HepG2 (cell line): Measurements from ENCODE around the gene PRDX5. TPM values are rescaled to one million over a fixed set of nuclear protein-coding genes. Genes with fewer than 3 reads are reported as not detected.

ENCODE experiments used
- AGO2 ChIP-seq: fragments of 200-400 bp; formaldehyde crosslinking; optimal IDR thresholded peaks from 2 replicates; pipeline ENCODE3; 2017; ENCODE audit warnings: mild to moderate bottlenecking, low read depth, low read length, moderate library complexity
- AHR ChIP-seq: IDR thresholded peaks from 2 replicates; pipeline ENCODE4 v1.6.1; 2018; ENCODE audit warnings: missing genetic modification reagents, missing compliant biosample characterization
- AKAP8 ChIP-seq: sonication (generic); formaldehyde crosslinking; IDR thresholded peaks from 2 replicates; pipeline ENCODE4 v1.5.1; 2020; ENCODE audit warnings: mild to moderate bottlenecking, missing genetic modification reagents
- E2F2 ChIP-seq: sonication (generic); formaldehyde crosslinking; IDR thresholded peaks from 2 replicates; pipeline ENCODE4 v1.4.0; 2020; ENCODE audit warnings: missing genetic modification reagents, borderline replicate concordance
- HNRNPK ChIP-seq: fragments of 200-400 bp; formaldehyde crosslinking; IDR thresholded peaks from 2 replicates; pipeline ENCODE4 v1.6.1; 2018; ENCODE audit warnings: low read length, low read depth, moderate library complexity, mild to moderate bottlenecking; ENCODE audit not compliant: poor library complexity, severe bottlenecking
- HOXA5 ChIP-seq: sonication (generic); formaldehyde crosslinking; IDR thresholded peaks from 2 replicates; pipeline ENCODE4 v1.4.0; 2020; ENCODE audit warnings: missing genetic modification reagents
- JUN ChIP-seq: sonication (generic); formaldehyde crosslinking; IDR thresholded peaks from 2 replicates; pipeline ENCODE4 v1.4.0; 2020; ENCODE audit warnings: mild to moderate bottlenecking, missing genetic modification reagents
- NFRKB ChIP-seq: fragments of 450-650 bp; IDR thresholded peaks from 2 replicates; pipeline ENCODE4 v1.6.1; 2017
- PATZ1 ChIP-seq: sonication (generic); formaldehyde crosslinking; IDR thresholded peaks from 2 replicates; pipeline ENCODE4 v1.4.0; 2020; ENCODE audit warnings: missing genetic modification reagents
- PAX8 ChIP-seq: sonication (generic); formaldehyde crosslinking; IDR thresholded peaks from 2 replicates; pipeline ENCODE4 v1.8.0; 2022; ENCODE audit warnings: mild to moderate bottlenecking, missing genetic modification reagents, borderline replicate concordance
- POGK ChIP-seq: sonication (generic); formaldehyde crosslinking; conservative IDR thresholded peaks from 2 replicates; pipeline ENCODE4 v1.8.0; 2022; ENCODE audit warnings: mild to moderate bottlenecking, moderate library complexity, missing genetic modification reagents
- RAD21 ChIP-seq: fragments of 450-650 bp; formaldehyde crosslinking; IDR thresholded peaks from 2 replicates; pipeline ENCODE4 v1.5.0; 2020; ENCODE audit warnings: mild to moderate bottlenecking
- SIN3A ChIP-seq: IDR thresholded peaks from 2 replicates; pipeline ENCODE4 v1.6.1; 2011; ENCODE audit warnings: low read depth, mild to moderate bottlenecking, control low read depth, low read length, borderline replicate concordance
- STAG1 ChIP-seq: sonication (generic); formaldehyde crosslinking; IDR thresholded peaks from 2 replicates; pipeline ENCODE4 v1.4.0; 2020; ENCODE audit warnings: missing genetic modification reagents
- TEAD2 ChIP-seq: sonication (generic); formaldehyde crosslinking; IDR thresholded peaks from 2 replicates; pipeline ENCODE4 v1.9.0; 2021; ENCODE audit warnings: missing genetic modification reagents
- ZNF121 ChIP-seq: sonication (generic); formaldehyde crosslinking; IDR thresholded peaks from 2 replicates; pipeline ENCODE4 v1.5.0; 2020; ENCODE audit warnings: mild to moderate bottlenecking, missing genetic modification reagents
- ZNF3 ChIP-seq: IDR thresholded peaks from 2 replicates; pipeline ENCODE4 v1.7.0; 2017; ENCODE audit warnings: inconsistent platforms
- ZNF570 ChIP-seq: sonication (generic); formaldehyde crosslinking; IDR thresholded peaks from 2 replicates; pipeline ENCODE4 v1.4.0; 2020; ENCODE audit warnings: mild to moderate bottlenecking, missing genetic modification reagents, borderline replicate concordance
- ZNF749 ChIP-seq: sonication (generic); formaldehyde crosslinking; IDR thresholded peaks from 2 replicates; pipeline ENCODE4 v1.8.0; 2022; ENCODE audit warnings: mild to moderate bottlenecking, missing genetic modification reagents, moderate library complexity, borderline replicate concordance
- polyA plus RNA-seq, 8 experiments: library from polyadenylated mRNA; depleted of rRNA in 3 of 8; stranded (reverse) in 7 of 8; unstranded in 1 of 8; fragments of >200 nt; fragmentation: Illumina TruSeq in 4 of 8; extraction: Trizol in 4 of 8; gene quantifications; 2 replicates each; pipeline versions ENCODE4 v1.2.1 to v1.2.3, GENCODE V29; 2011 to 2016; ENCODE audit warnings: low read depth in 4 of 8, missing spikeins in 1 of 8, mixed read lengths in 1 of 8; ENCODE audit not compliant: insufficient read depth in 1 of 8
- total RNA-seq, 5 experiments: library from RNA; depleted of rRNA; stranded (reverse); fragments of >200 nt; fragmentation: Illumina TruSeq; extraction: Trizol; gene quantifications; 2 replicates each; pipeline ENCODE4 v1.2.3, GENCODE V29; 2016; ENCODE audit warnings: low read depth in 1 of 5
- TF ChIP-seq, protein P1 (sequence below): sonication (generic); formaldehyde crosslinking; IDR thresholded peaks from 2 replicates; pipeline ENCODE4 v1.8.1; 2023; ENCODE audit warnings: mild to moderate bottlenecking, missing genetic modification reagents
- TF ChIP-seq, protein P2 (sequence below): sonication (generic); formaldehyde crosslinking; IDR thresholded peaks from 2 replicates; pipeline ENCODE4 v1.5.0; 2020; ENCODE audit warnings: mild to moderate bottlenecking, missing genetic modification reagents, moderate library complexity

The PRDX5 gene
- total and polyA plus RNA-seq, 2 of the 13 experiments (the other 11 are each of a cell fraction or from before 2014, with no cell fraction given), result 215 to 311 TPM

DNA sequence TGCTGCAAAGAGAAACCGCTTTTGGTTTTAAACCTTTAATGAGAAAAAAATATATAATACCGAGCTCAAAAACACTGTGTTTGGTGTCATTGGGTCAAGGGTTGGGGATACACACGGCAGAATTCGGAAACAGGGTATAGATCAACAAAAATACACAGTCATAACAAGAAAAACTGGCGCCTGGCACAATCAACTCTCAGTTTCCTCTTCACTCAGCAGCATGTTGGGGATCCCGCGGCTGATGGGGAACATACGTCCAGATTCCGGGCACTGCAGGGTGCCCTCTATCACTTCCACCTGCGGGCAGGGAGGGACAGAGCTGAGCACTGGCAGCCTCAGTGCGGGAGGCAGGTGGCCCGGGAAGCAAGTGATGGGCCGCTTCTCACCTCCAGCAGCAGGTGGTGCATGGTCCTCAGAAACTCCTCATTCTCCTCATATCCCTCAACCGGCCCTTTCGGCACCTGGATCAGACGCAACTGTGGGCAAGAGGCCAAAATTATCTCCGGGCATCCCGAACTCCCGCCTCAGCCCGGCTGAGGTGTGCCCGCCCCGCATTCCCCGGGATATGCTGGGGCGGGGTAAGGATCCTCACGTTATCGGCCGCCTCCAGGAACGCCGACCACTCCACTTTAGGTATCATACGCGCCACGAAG lies 1.1 kb upstream of the PRDX5 start (continued):
- TF ChIP-seq, protein P1, sequence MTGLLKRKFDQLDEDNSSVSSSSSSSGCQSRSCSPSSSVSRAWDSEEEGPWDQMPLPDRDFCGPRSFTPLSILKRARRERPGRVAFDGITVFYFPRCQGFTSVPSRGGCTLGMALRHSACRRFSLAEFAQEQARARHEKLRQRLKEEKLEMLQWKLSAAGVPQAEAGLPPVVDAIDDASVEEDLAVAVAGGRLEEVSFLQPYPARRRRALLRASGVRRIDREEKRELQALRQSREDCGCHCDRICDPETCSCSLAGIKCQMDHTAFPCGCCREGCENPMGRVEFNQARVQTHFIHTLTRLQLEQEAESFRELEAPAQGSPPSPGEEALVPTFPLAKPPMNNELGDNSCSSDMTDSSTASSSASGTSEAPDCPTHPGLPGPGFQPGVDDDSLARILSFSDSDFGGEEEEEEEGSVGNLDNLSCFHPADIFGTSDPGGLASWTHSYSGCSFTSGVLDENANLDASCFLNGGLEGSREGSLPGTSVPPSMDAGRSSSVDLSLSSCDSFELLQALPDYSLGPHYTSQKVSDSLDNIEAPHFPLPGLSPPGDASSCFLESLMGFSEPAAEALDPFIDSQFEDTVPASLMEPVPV, result 0 out of 2 replicates have a peak, but pooled peaks have one; percentile 2
- no peak for TF ChIP-seq ZNF749 (CRISPR knock-in tag)
- peak; percentile 13; the same call in 1 of the 2 replicates for TF ChIP-seq STAG1 (CRISPR knock-in tag)
- TF ChIP-seq AHR, result no peak
- TF ChIP-seq ZNF3 (CRISPR knock-in tag), result 0 out of 2 replicates have a peak, but pooled peaks have one; percentile 18
- TF ChIP-seq NFRKB, result no peak
- no peak for TF ChIP-seq SIN3A
- TF ChIP-seq TEAD2 (CRISPR knock-in tag), result 0 out of 2 replicates have a peak, but pooled peaks have one; percentile 10
- TF ChIP-seq E2F2 (CRISPR knock-in tag), result peak; percentile 84; the same call in 1 of the 2 replicates
- peak; percentile 96 for TF ChIP-seq AGO2
- TF ChIP-seq POGK (CRISPR knock-in tag), result 0 out of 2 replicates have a peak, but pooled peaks have one; percentile 10
- peak; percentile 85 for TF ChIP-seq AKAP8 (CRISPR knock-in tag)
- TF ChIP-seq, protein P2, sequence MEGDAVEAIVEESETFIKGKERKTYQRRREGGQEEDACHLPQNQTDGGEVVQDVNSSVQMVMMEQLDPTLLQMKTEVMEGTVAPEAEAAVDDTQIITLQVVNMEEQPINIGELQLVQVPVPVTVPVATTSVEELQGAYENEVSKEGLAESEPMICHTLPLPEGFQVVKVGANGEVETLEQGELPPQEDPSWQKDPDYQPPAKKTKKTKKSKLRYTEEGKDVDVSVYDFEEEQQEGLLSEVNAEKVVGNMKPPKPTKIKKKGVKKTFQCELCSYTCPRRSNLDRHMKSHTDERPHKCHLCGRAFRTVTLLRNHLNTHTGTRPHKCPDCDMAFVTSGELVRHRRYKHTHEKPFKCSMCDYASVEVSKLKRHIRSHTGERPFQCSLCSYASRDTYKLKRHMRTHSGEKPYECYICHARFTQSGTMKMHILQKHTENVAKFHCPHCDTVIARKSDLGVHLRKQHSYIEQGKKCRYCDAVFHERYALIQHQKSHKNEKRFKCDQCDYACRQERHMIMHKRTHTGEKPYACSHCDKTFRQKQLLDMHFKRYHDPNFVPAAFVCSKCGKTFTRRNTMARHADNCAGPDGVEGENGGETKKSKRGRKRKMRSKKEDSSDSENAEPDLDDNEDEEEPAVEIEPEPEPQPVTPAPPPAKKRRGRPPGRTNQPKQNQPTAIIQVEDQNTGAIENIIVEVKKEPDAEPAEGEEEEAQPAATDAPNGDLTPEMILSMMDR (CRISPR knock-in tag), result peak; percentile 19; the same call in 1 of the 2 replicates
- no peak for TF ChIP-seq HNRNPK
- TF ChIP-seq PAX8, result no peak
- TF ChIP-seq HOXA5 (CRISPR knock-in tag), result 0 out of 2 replicates have a peak, but pooled peaks have one; percentile 11
- no peak for TF ChIP-seq ZNF121 (CRISPR knock-in tag)
- no peak for TF ChIP-seq ZNF570 (CRISPR knock-in tag)
- no peak for TF ChIP-seq PATZ1
- TF ChIP-seq JUN, result no peak
- TF ChIP-seq RAD21 (CRISPR knock-in tag), result peak; percentile 49; the same call in 1 of the 2 replicates
